Tibial artery (tissue), 4 donors: ENCODE measurements around the gene FUCA1.
"Not testable (repeated sequence)": the region's sequence is repeated elsewhere in the genome, so short reads cannot be mapped to it uniquely, and the experiment has no call there.

Experiments used
- DNase-seq, 2 donors: peaks; one replicate each; pipeline ENCODE4 v3.0.0-alpha.2; 2019
- H3K27ac ChIP-seq, 2 donors: fragments of 200-600 bp; sonication (generic) in 1 of 2; 1 replicate in 1 of 2; 2 replicates in 1 of 2; pipeline ENCODE4 v1.5.1; 2018 to 2019; ENCODE audit warnings: mild to moderate bottlenecking in 1 of 2
- H3K27me3 ChIP-seq, 2 donors: fragments of 200-600 bp; sonication (generic) in 1 of 2; one replicate each; pipeline versions ENCODE4 v1.5.1 to v1.6.0; 2016 to 2019
- H3K36me3 ChIP-seq, 3 donors: fragments of 200-600 bp; sonication (generic) in 2 of 3; one replicate each; pipeline ENCODE4 v1.5.1; 2016 to 2019; ENCODE audit warnings: mild to moderate bottlenecking in 2 of 3
- H3K4me1 ChIP-seq, 4 donors: fragments of 200-600 bp; sonication (generic) in 2 of 4; 1 replicate in 3 of 4; 2 replicates in 1 of 4; pipeline ENCODE4 v1.5.1; 2016 to 2019
- H3K4me3 ChIP-seq, 2 donors: fragments of 200-600 bp; sonication (generic) in 1 of 2; 1 replicate in 1 of 2; 2 replicates in 1 of 2; pipeline ENCODE4 v1.5.1; 2018 to 2019; ENCODE audit warnings: mild to moderate bottlenecking in 2 of 2
- H3K9me3 ChIP-seq, 3 donors: fragments of 200-600 bp; sonication (generic) in 1 of 3; one replicate each; pipeline ENCODE4 v1.5.1; 2016 to 2019
- CTCF ChIP-seq, 2 experiments: fragments of 200-600 bp in 1 of 2; fragments of 450-650 bp in 1 of 2; IDR thresholded peaks; one replicate each; pipeline ENCODE4 v1.5.1; 2017 to 2019; ENCODE audit warnings: antibody characterized with exemption in 2 of 2, mild to moderate bottlenecking in 1 of 2, moderate library complexity in 1 of 2
- intact Hi-C: fragments of 100-400 bp; cut with DNase I; formaldehyde crosslinking; loops from one replicate; pipeline ENCODE4 v1.15.0; 2023; ENCODE audit warnings: low total_unique reads

FUCA1 gene

GRCh38 chr1:23862640-23863039 is 5.5 kb downstream of the FUCA1 start:
- no peak for TF ChIP-seq CTCF (IDR thresholded peaks at IDR 0.05)
- Histone ChIP-seq H3K4me1 (peaks cover 0 to 13% (median 7%) of the 10 kb centered on the region in 4 donors), H3K27ac (no peak overlapping the region), H3K4me3 (no peak overlapping the region), H3K36me3 (peaks cover 34 to 68% (median 45%) of the 10 kb centered on the region in 3 donors), H3K9me3 (no peaks in the 10 kb centered on the region), H3K27me3 (no peaks in the 10 kb centered on the region)
- intact Hi-C loops: loop anchor here (10.0 kb wide), 1 partner anchor 52 kb away; the partner anchor contains the start of gene CNR2
- DNase-seq: no peak

- H3K27ac ChIP-seq: no peak overlapping the region
- no peak for DNase-seq
- no peaks in the 10 kb centered on the region for H3K9me3 ChIP-seq
- H3K27me3 ChIP-seq: no peaks in the 10 kb centered on the region
- intact Hi-C loops: no loop called here
- no peak for TF ChIP-seq CTCF (IDR thresholded peaks at IDR 0.05)
- H3K4me3 ChIP-seq: no peak overlapping the region
- no peaks in the 10 kb centered on the region for H3K4me1 ChIP-seq
- H3K36me3 ChIP-seq: peaks cover 17 to 51% (median 38%) of the 10 kb centered on the region in 3 donors
Observed at GRCh38 chr1:23854568-23854967, 13.5 kb downstream of the FUCA1 start.

GRCh38 chr1:23853124-23853523 is 15.0 kb downstream of the FUCA1 start:
- DNase-seq, H3K27ac ChIP-seq, H3K4me1 ChIP-seq, H3K9me3 ChIP-seq, intact Hi-C loops, H3K27me3 ChIP-seq, H3K4me3 ChIP-seq: not testable (repeated sequence)
- H3K36me3 ChIP-seq: peaks cover 12 to 48% (median 32%) of the 10 kb centered on the region in 3 donors

- DNase-seq, H3K4me1 ChIP-seq, H3K9me3 ChIP-seq, H3K27ac ChIP-seq, H3K4me3 ChIP-seq, H3K27me3 ChIP-seq, intact Hi-C loops: not testable (repeated sequence)
- H3K36me3 ChIP-seq: peaks cover 21 to 47% (median 33%) of the 10 kb centered on the region in 3 donors
Observed at GRCh38 chr1:23851406-23851805, 16.7 kb downstream of the FUCA1 start.

GRCh38 chr1:23848673-23849616 is 19.1 kb downstream of the FUCA1 start:
- TF ChIP-seq CTCF (IDR thresholded peaks at IDR 0.05): no peak
- H3K36me3 ChIP-seq: peaks cover 29 to 62% (median 41%) of the 10 kb centered on the region in 3 donors

GRCh38 chr1:23847482-23848095 is 20.5 kb downstream of the FUCA1 start:
- H3K4me3 ChIP-seq, H3K27me3 ChIP-seq, H3K27ac ChIP-seq, DNase-seq, H3K4me1 ChIP-seq, intact Hi-C loops, H3K9me3 ChIP-seq: not testable (repeated sequence)
- H3K36me3 ChIP-seq: peaks cover 29 to 59% (median 41%) of the 10 kb centered on the region in 3 donors

More at GRCh38 chr1:23848673-23849616, 19.1 kb downstream of the FUCA1 start:
- Histone ChIP-seq H3K9me3 (no peaks in the 10 kb centered on the region), H3K4me3 (no peak overlapping the region), H3K27me3 (no peaks in the 10 kb centered on the region), H3K27ac (no peak overlapping the region), H3K4me1 (no peaks in the 10 kb centered on the region)
- intact Hi-C loops: no loop called here
- no peak for DNase-seq

- no peaks in the 10 kb centered on the region for H3K4me1 ChIP-seq
- DNase-seq: no peak
- H3K9me3 ChIP-seq: no peaks in the 10 kb centered on the region
- no peak for TF ChIP-seq CTCF (IDR thresholded peaks at IDR 0.05)
- no peak overlapping the region for H3K27ac ChIP-seq
- no peaks in the 10 kb centered on the region for H3K27me3 ChIP-seq
- intact Hi-C loops: no loop called here
- peaks cover 22 to 49% (median 41%) of the 10 kb centered on the region in 3 donors for H3K36me3 ChIP-seq
- no peak overlapping the region for H3K4me3 ChIP-seq
Observed at GRCh38 chr1:23845163-23845562, 22.9 kb downstream of the FUCA1 start.
